ENCODE data around the gene HIPK2. TPM values are rescaled to one million over a fixed set of nuclear protein-coding genes. Genes with fewer than 3 reads are reported as not detected.

The HIPK2 gene
- total and polyA plus RNA-seq, 2 of the 4 experiments (the other 2 are of a cell fraction): 22.0 to 27.1 TPM

GRCh38 chr7:139658908-139659675 lies 118.7 kb downstream of the HIPK2 start (continued):
- TF ChIP-seq CTCF (conservative IDR thresholded peaks at IDR 0.05; ENCODE audit: low read depth, low read length): no peak

- Histone ChIP-seq H3K18ac (ENCODE audit: low read depth, low read length) (no peak overlapping the region), H3K4ac (ENCODE audit: low read depth, low read length) (no peak overlapping the region), H2AK9ac (replicated peaks; ENCODE audit: low read depth, low read length, poor library complexity) (no peak overlapping the region), H3K56ac (ENCODE audit: extremely low read depth, insufficient read depth, low read length) (no peak overlapping the region), H2BK20ac (ENCODE audit: low read depth, low read length) (no peak overlapping the region), H4K5ac (ENCODE audit: low read depth, low read length) (no peak overlapping the region), H3K9ac (ENCODE audit: low read depth, low read length) (no peak overlapping the region), H3K9me1 (ENCODE audit: insufficient read depth, low read length) (peaks cover 43% of the 10 kb centered on the region), H3K79me1 (ENCODE audit: low read depth in 1 of 2, low read length in 2 of 2) (peaks cover 55 to 97% of the 10 kb centered on the region in 2 experiments), H3K27ac (ENCODE audit: insufficient read depth, low read length) (no peak overlapping the region), H4K20me1 (ENCODE audit: insufficient read depth, low read length) (peaks cover 96% of the 10 kb centered on the region), H3K27me3 (ENCODE audit: control insufficient read depth, insufficient read depth, low read length) (no peaks in the 10 kb centered on the region), H2AK5ac (ENCODE audit: low read depth, low read length) (no peak overlapping the region), H2BK120ac (ENCODE audit: low read depth, low read length) (no peak overlapping the region), H2BK15ac (ENCODE audit: low read depth, low read length) (no peak overlapping the region), H3K36me3 (ENCODE audit: control insufficient read depth, insufficient read depth, low read length) (peaks cover 22% of the 10 kb centered on the region; the same call in 1 of the 2 replicates), H4K8ac (ENCODE audit: low read depth in 2 of 2, low read length in 2 of 2) (no peak overlapping the region; a peak in 1 of 4 replicates), H4K91ac (ENCODE audit: insufficient read depth, low read depth, low read length) (no peak overlapping the region), H3K14ac (replicated peaks; ENCODE audit: low read depth, low read length) (no peak overlapping the region), H3K4me3 (ENCODE audit: insufficient read depth, low read depth, low read length) (no peak overlapping the region), H2AFZ (replicated peaks; ENCODE audit: low read length, poor library complexity) (no peak overlapping the region), H2BK5ac (ENCODE audit: low read depth, low read length, poor library complexity, severe bottlenecking) (no peak overlapping the region), H3K4me1 (ENCODE audit: control insufficient read depth, insufficient read depth, low read length) (peaks cover 16% of the 10 kb centered on the region), H3K4me2 (ENCODE audit: low read depth, low read length) (peak overlapping the region; percentile 50; the same call in 1 of the 2 replicates), H3K23ac (ENCODE audit: low read depth, low read length) (peak overlapping the region; percentile 40; the same call in 1 of the 2 replicates), H3K9me3 (ENCODE audit: control insufficient read depth, insufficient read depth, low read length) (no peaks in the 10 kb centered on the region)
- BruUV-seq (replicated peaks): no TSS peak
- no CpG with 5 or more reads among the region's 3 CpGs for WGBS, 2 experiments (ENCODE audit: extremely low coverage in 2 of 2, insufficient read length in 1 of 2)
- dilution Hi-C loops (cut with HindIII; ENCODE audit: low sequenced_read_pairs, unreplicated experiment): no loop called here
- DNase-seq: no peak
- in situ Hi-C loops (cut with MboI; ENCODE audit: low sequenced_read_pairs): no loop called here
- no peak for ATAC-seq (ENCODE audit: low read depth)
- TF ChIP-seq CEBPB (IDR thresholded peaks at IDR 0.05; ENCODE audit: low read depth, low read length) (no peak), MAFK (IDR thresholded peaks at IDR 0.05; ENCODE audit: low read depth, low read length) (no peak), BHLHE40 (IDR thresholded peaks at IDR 0.05; ENCODE audit: low read depth, low read length) (no peak), ELK1 (IDR thresholded peaks at IDR 0.05; ENCODE audit: borderline replicate concordance, low read depth, low read length) (no peak), NFE2L2 (IDR thresholded peaks at IDR 0.05; ENCODE audit: low read depth, low read length) (no peak), RAD21 (IDR thresholded peaks at IDR 0.05; ENCODE audit: low read length) (no peak), SMC3 (IDR thresholded peaks at IDR 0.05; ENCODE audit: low read depth, low read length) (no peak), RCOR1 (IDR thresholded peaks at IDR 0.05; ENCODE audit: insufficient replicate concordance, low read length) (no peak), MXI1 (IDR thresholded peaks at IDR 0.05; ENCODE audit: borderline replicate concordance, low read depth, low read length) (no peak)
- intact Hi-C loops (cut with micrococcal nuclease): no loop called here
- ChIA-PET CTCF (no interaction called here), POLR2A (ENCODE audit: unreplicated experiment) (no interaction called here)
Measured at GRCh38 chr7:139658296-139658695, 119.5 kb downstream of the HIPK2 start.

All from IMR-90 (cell line).